Measurements from ENCODE around the gene DNAJC5G. TPM values are rescaled to one million over a fixed set of nuclear protein-coding genes. Genes with fewer than 3 reads are reported as not detected.

Gene DNAJC5G
- polyA plus RNA-seq, 3 donors: not detected

DNA sequence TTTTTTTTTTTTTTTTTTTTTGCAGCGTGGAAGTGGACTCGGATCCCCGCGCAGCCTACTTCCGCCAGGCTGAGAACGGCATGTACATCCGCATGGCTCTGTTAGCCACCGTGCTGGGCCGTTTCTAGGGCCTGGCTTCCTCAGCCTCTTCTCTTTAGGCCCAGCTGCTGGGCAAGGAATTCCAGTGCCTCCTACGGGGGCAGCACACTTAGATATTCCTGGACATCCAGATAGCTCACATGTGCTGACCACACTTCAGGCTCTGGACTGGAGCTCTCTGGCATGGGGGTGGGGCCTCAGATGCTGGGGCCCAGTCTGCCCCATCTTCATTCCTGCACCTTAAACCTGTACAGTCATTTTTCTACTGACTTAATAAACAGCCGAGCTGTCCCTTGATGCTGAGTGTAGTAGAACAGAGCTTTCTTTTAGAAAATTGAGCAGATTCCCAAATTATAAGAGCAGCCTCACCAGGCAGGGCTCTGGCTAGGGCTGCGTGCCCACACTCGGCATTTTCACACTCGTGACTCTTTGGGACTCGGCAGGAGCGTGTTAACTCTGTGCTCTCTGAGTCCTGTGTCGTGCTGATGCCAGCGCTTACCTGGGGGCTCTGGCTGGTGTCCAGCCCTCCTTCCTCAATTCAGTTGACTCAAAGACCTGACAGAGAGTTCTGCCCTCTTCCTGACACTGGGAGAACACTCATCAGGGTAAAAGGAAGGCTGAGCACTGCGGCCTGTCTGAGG, 31.7 kb upstream of the DNAJC5G start:
- Histone ChIP-seq H2AFZ (ENCODE audit: insufficient read depth, low read depth, low read length, poor library complexity, severe bottlenecking) (no peak overlapping the region), H3K4me2 (replicated peaks; ENCODE audit: extremely low read depth, low read length, poor library complexity, severe bottlenecking) (no peak overlapping the region), H3K4me1 (ENCODE audit: control insufficient read depth in 1 of 2, insufficient read depth in 2 of 2, low read length in 2 of 2) (no peaks in the 10 kb centered on the region), H4K20me1 (ENCODE audit: insufficient read depth, low read length) (no peaks in the 10 kb centered on the region), H3K27ac (ENCODE audit: low read depth in 1 of 2, low read length in 2 of 2) (no peak overlapping the region), H3K9me3 (replicated peaks in 1 of 2; ENCODE audit: control insufficient read depth in 1 of 2, insufficient read depth in 1 of 2, low read length in 2 of 2) (no peaks in the 10 kb centered on the region), H3K36me3 (replicated peaks in 1 of 2; ENCODE audit: control insufficient read depth in 1 of 2, insufficient read depth in 2 of 2, low read length in 2 of 2) (peaks cover 58 to 66% of the 10 kb centered on the region in 2 donors), H3K9ac (ENCODE audit: insufficient read depth, low read length, poor library complexity, severe bottlenecking) (no peak overlapping the region), H3K4me3 (replicated peaks in 1 of 3; ENCODE audit: low read depth in 2 of 3, low read length in 3 of 3) (no peak overlapping the region), H3K27me3 (ENCODE audit: control insufficient read depth in 2 of 2, insufficient read depth in 2 of 2, low read length in 2 of 2) (no peaks in the 10 kb centered on the region), H3K79me2 (ENCODE audit: insufficient read depth, low read length) (no peaks in the 10 kb centered on the region)
- Mint-ChIP-seq H3K27ac (peak overlapping the region in 2 of 7 donors; percentile 11 to 42), H3K4me1 (no peaks in the 10 kb centered on the region), H3K36me3 (peaks cover 57 to 64% of the 10 kb centered on the region in 2 donors), H3K9me3 (no peaks in the 10 kb centered on the region), H3K4me3 (no peak overlapping the region), H3K27me3 (ENCODE audit: low read depth in 3 of 3) (peaks cover 0 to 7% (median 4%) of the 10 kb centered on the region in 3 donors)
- 89% methylated on average over 18 of the region's 19 CpGs for WGBS (ENCODE audit: insufficient coverage)
- no peak for DNase-seq
- TF ChIP-seq, protein P1, sequence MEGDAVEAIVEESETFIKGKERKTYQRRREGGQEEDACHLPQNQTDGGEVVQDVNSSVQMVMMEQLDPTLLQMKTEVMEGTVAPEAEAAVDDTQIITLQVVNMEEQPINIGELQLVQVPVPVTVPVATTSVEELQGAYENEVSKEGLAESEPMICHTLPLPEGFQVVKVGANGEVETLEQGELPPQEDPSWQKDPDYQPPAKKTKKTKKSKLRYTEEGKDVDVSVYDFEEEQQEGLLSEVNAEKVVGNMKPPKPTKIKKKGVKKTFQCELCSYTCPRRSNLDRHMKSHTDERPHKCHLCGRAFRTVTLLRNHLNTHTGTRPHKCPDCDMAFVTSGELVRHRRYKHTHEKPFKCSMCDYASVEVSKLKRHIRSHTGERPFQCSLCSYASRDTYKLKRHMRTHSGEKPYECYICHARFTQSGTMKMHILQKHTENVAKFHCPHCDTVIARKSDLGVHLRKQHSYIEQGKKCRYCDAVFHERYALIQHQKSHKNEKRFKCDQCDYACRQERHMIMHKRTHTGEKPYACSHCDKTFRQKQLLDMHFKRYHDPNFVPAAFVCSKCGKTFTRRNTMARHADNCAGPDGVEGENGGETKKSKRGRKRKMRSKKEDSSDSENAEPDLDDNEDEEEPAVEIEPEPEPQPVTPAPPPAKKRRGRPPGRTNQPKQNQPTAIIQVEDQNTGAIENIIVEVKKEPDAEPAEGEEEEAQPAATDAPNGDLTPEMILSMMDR (IDR thresholded peaks at IDR 0.05): no peak
- intact Hi-C loops (cut with micrococcal nuclease): no loop called here

DNA sequence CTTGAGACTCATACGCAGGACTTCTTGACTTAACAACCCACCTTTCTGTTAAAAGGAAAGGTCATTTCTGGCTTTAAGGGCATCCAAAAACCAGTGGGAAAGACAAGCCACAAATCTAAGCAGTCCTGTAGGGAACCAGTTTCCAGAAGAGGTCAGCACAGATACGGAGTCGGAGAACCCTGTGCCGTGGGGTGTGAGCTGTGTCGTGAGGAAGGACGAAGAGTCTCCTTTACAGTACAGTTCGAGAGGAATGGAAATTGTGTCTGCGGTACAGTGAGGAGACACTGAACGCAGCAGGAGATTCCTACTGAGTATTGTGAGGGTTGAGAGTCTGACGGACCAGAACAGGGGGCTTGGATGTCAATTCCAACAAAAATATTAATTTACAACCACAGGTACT, 30.1 kb upstream of the DNAJC5G start:
- Mint-ChIP-seq H3K9me3 (no peaks in the 10 kb centered on the region), H3K27me3 (ENCODE audit: low read depth in 3 of 3) (peaks cover 2 to 11% (median 7%) of the 10 kb centered on the region in 3 donors), H3K27ac (no peak overlapping the region), H3K4me1 (no peaks in the 10 kb centered on the region), H3K36me3 (peaks cover 43 to 48% of the 10 kb centered on the region in 2 donors), H3K4me3 (no peak overlapping the region)
- no peak overlapping the region for H3K4me2 ChIP-seq (replicated peaks; ENCODE audit: extremely low read depth, low read length, poor library complexity, severe bottlenecking)
- TF ChIP-seq, protein P1 (IDR thresholded peaks at IDR 0.05): no peak
- H4K20me1 ChIP-seq (ENCODE audit: insufficient read depth, low read length): no peaks in the 10 kb centered on the region
- no peaks in the 10 kb centered on the region for H3K4me1 ChIP-seq (ENCODE audit: control insufficient read depth in 1 of 2, insufficient read depth in 2 of 2, low read length in 2 of 2)
- WGBS (ENCODE audit: insufficient coverage): 92% methylated on average over 2 of the region's 10 CpGs
- intact Hi-C loops (cut with micrococcal nuclease): no loop called here
- H3K27me3 ChIP-seq (ENCODE audit: control insufficient read depth in 2 of 2, insufficient read depth in 2 of 2, low read length in 2 of 2): no peaks in the 10 kb centered on the region
- H3K36me3 ChIP-seq (replicated peaks in 1 of 2; ENCODE audit: control insufficient read depth in 1 of 2, insufficient read depth in 2 of 2, low read length in 2 of 2): peaks cover 44 to 50% of the 10 kb centered on the region in 2 donors
- H2AFZ ChIP-seq (ENCODE audit: insufficient read depth, low read depth, low read length, poor library complexity, severe bottlenecking): no peak overlapping the region
- no peak overlapping the region for H3K9ac ChIP-seq (ENCODE audit: insufficient read depth, low read length, poor library complexity, severe bottlenecking)
- H3K79me2 ChIP-seq (ENCODE audit: insufficient read depth, low read length): no peaks in the 10 kb centered on the region
- no peak overlapping the region for H3K4me3 ChIP-seq (replicated peaks in 1 of 3; ENCODE audit: low read depth in 2 of 3, low read length in 3 of 3)
- no peak for DNase-seq
- H3K27ac ChIP-seq (ENCODE audit: low read depth in 1 of 2, low read length in 2 of 2): no peak overlapping the region
- H3K9me3 ChIP-seq (replicated peaks in 1 of 2; ENCODE audit: control insufficient read depth in 1 of 2, insufficient read depth in 1 of 2, low read length in 2 of 2): no peaks in the 10 kb centered on the region

Data from CD14-positive monocyte (primary cell).